Stomach (tissue), 4 donors: ENCODE measurements around the gene WASF3.

Source experiments
- CTCF ChIP-seq, 7 experiments: fragments of 450-650 bp in 4 of 7; fragments of 200-600 bp in 3 of 7; sonication (generic) in 3 of 7; IDR thresholded peaks; one replicate each; pipeline ENCODE4 v1.5.1; 2016 to 2019; ENCODE audit warnings: antibody characterized with exemption in 7 of 7, control low read depth in 2 of 7, mild to moderate bottlenecking in 1 of 7
- POLR2AphosphoS5 ChIP-seq, 3 donors: sonication (generic); formaldehyde crosslinking; IDR thresholded peaks; one replicate each; pipeline ENCODE4 v1.6.1; 2016; ENCODE audit warnings: antibody characterized with exemption in 3 of 3

- no peak for TF ChIP-seq CTCF (IDR thresholded peaks at IDR 0.05)
- TF ChIP-seq POLR2AphosphoS5 (IDR thresholded peaks at IDR 0.05): no peak
Observed at GRCh38 chr13:26682606-26683005, 125.1 kb downstream of the WASF3 start.
